Measurements from ENCODE around the gene CYBC1.

DNA sequence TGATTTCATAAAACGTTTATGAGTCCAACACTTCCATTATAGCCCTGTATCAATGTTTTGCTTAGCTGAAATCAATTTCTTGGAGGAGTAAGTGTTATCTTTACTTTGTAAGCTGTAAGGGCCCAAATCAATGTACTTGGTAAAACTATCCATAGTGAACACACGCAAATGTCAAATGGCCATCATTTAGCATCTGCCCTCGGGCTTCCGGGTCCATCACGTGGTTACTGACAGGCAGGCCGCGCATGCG lies 7.3 kb upstream of the CYBC1 start:
- TF ChIP-seq, protein P1, sequence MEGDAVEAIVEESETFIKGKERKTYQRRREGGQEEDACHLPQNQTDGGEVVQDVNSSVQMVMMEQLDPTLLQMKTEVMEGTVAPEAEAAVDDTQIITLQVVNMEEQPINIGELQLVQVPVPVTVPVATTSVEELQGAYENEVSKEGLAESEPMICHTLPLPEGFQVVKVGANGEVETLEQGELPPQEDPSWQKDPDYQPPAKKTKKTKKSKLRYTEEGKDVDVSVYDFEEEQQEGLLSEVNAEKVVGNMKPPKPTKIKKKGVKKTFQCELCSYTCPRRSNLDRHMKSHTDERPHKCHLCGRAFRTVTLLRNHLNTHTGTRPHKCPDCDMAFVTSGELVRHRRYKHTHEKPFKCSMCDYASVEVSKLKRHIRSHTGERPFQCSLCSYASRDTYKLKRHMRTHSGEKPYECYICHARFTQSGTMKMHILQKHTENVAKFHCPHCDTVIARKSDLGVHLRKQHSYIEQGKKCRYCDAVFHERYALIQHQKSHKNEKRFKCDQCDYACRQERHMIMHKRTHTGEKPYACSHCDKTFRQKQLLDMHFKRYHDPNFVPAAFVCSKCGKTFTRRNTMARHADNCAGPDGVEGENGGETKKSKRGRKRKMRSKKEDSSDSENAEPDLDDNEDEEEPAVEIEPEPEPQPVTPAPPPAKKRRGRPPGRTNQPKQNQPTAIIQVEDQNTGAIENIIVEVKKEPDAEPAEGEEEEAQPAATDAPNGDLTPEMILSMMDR (conservative IDR thresholded peaks at IDR 0.05; ENCODE audit: low read length): no peak
- TF ChIP-seq EZH2phosphoT487 (IDR thresholded peaks at IDR 0.05; ENCODE audit: borderline replicate concordance): no peak
